Tibial nerve (tissue), 4 donors: Measurements from ENCODE around the gene THSD4. TPM values are rescaled to one million over a fixed set of nuclear protein-coding genes. Genes with fewer than 3 reads are reported as not detected.

Source experiments
- DNase-seq, 2 donors: peaks; one replicate each; pipeline ENCODE4 v3.0.0-alpha.2; 2019; ENCODE audit warnings: low spot score in 2 of 2
- H3K27ac ChIP-seq, 4 donors: fragments of 200-600 bp; sonication (generic) in 3 of 4; one replicate each; pipeline ENCODE4 v1.5.1; 2017 to 2019; ENCODE audit warnings: mild to moderate bottlenecking in 1 of 4
- H3K27me3 ChIP-seq, 2 donors: fragments of 200-600 bp; sonication (generic) in 1 of 2; one replicate each; pipeline versions ENCODE4 v1.5.1 to v1.6.0; 2017 to 2019
- H3K36me3 ChIP-seq, 3 donors: fragments of 200-600 bp; sonication (generic); one replicate each; pipeline ENCODE4 v1.5.1; 2018 to 2019
- H3K4me1 ChIP-seq, 4 donors: fragments of 200-600 bp; sonication (generic) in 3 of 4; one replicate each; pipeline ENCODE4 v1.5.1; 2017 to 2019
- H3K4me3 ChIP-seq, 4 donors: fragments of 200-600 bp; sonication (generic) in 3 of 4; one replicate each; pipeline ENCODE4 v1.5.1; 2017 to 2019; ENCODE audit warnings: mild to moderate bottlenecking in 1 of 4, moderate library complexity in 1 of 4
- H3K9me3 ChIP-seq, 4 donors: fragments of 200-600 bp; sonication (generic) in 3 of 4; one replicate each; pipeline ENCODE4 v1.5.1; 2017 to 2019
- EP300 ChIP-seq, 2 donors: sonication (generic); formaldehyde crosslinking; IDR thresholded peaks; one replicate each; pipeline ENCODE4 v1.6.1; 2017; ENCODE audit warnings: antibody characterized with exemption in 2 of 2, mild to moderate bottlenecking in 1 of 2
- POLR2A ChIP-seq, 2 donors: fragments of 450-650 bp; IDR thresholded peaks; one replicate each; pipeline ENCODE4 v1.6.1; 2017; ENCODE audit warnings: antibody characterized with exemption in 2 of 2, mild to moderate bottlenecking in 2 of 2, moderate library complexity in 2 of 2
- WGBS, 2 donors: methylation state at CpG; one replicate each; pipeline ENCODE4 v1.1.5; 2018; 5-methylcytosine and 5-hydroxymethylcytosine counted together
- total RNA-seq, 4 donors: library from RNA; depleted of rRNA; stranded (reverse); fragments of >200 nt; gene quantifications; one replicate each; pipeline ENCODE4 v1.1.0, GENCODE V29; 2016
- TF ChIP-seq, protein P1 (sequence below), 5 experiments: fragments of 200-600 bp in 3 of 5; fragments of 450-650 bp in 2 of 5; sonication (generic) in 3 of 5; IDR thresholded peaks; one replicate each; pipeline ENCODE4 v1.5.1; 2016 to 2019; ENCODE audit warnings: antibody characterized with exemption in 5 of 5, mild to moderate bottlenecking in 3 of 5, moderate library complexity in 2 of 5

Gene THSD4
- total RNA-seq, 4 donors from 2014 or later = 9.6 to 25.1 (median 21.2) TPM

DNA sequence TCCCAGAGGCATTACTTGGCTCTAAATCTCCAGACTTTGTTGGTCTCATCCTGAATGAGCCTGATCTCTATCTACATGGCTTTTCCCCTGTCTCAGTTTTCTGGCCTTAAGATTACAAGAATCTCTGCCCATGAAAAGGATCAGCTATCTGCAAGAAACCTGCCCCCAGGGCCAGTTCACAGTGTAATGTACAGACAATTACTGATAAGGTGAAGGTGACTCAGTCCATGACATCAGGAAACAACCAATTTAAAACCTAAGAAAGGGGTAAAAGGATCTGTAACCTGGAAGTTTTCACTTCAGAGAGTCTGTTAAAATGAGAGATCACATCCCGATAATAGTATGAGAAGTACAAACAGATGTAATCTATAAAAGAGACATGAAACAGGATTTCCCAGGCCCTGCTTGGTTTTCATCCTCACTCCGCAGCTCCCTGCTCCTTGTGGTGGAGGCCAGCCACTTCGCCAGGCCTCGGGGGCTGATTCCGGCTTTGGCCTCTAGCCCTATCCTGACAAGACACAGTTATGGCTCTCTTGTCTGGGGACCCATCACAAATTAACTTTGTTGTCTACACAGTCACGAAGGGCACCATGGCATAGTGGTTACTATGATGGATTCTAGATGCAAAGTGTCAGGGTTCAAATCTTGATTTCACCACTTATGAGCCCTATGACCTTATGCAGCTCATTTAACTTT lies 136.9 kb downstream of the THSD4 start:
- H3K9me3 ChIP-seq = no peaks in the 10 kb centered on the region

GRCh38 chr15:71252740-71253047 lies 137.4 kb downstream of the THSD4 start:
- H3K27ac ChIP-seq = no peak overlapping the region
- no peaks in the 10 kb centered on the region for H3K27me3 ChIP-seq
- TF ChIP-seq POLR2A (IDR thresholded peaks at IDR 0.05) = no peak
- TF ChIP-seq, protein P1, sequence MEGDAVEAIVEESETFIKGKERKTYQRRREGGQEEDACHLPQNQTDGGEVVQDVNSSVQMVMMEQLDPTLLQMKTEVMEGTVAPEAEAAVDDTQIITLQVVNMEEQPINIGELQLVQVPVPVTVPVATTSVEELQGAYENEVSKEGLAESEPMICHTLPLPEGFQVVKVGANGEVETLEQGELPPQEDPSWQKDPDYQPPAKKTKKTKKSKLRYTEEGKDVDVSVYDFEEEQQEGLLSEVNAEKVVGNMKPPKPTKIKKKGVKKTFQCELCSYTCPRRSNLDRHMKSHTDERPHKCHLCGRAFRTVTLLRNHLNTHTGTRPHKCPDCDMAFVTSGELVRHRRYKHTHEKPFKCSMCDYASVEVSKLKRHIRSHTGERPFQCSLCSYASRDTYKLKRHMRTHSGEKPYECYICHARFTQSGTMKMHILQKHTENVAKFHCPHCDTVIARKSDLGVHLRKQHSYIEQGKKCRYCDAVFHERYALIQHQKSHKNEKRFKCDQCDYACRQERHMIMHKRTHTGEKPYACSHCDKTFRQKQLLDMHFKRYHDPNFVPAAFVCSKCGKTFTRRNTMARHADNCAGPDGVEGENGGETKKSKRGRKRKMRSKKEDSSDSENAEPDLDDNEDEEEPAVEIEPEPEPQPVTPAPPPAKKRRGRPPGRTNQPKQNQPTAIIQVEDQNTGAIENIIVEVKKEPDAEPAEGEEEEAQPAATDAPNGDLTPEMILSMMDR (IDR thresholded peaks at IDR 0.05) = no peak
- TF ChIP-seq EP300 (IDR thresholded peaks at IDR 0.05) = no peak
- no peaks in the 10 kb centered on the region for H3K36me3 ChIP-seq
- peaks cover 0 to 7% (median 3%) of the 10 kb centered on the region in 4 donors for H3K4me1 ChIP-seq
- 90 to 93% methylated on average over 3 of the region's 3 CpGs for WGBS, 2 donors
- DNase-seq = no peak
- H3K4me3 ChIP-seq = no peak overlapping the region
- H3K9me3 ChIP-seq = no peaks in the 10 kb centered on the region

More for the DNA sequence above, 136.9 kb downstream of the THSD4 start:
- 74 to 83% methylated on average over 6 of the region's 6 CpGs for WGBS, 2 donors
- no peak for DNase-seq
- Histone ChIP-seq H3K27me3 (no peaks in the 10 kb centered on the region), H3K36me3 (no peaks in the 10 kb centered on the region), H3K4me3 (no peak overlapping the region), H3K4me1 (peaks cover 0 to 7% (median 3%) of the 10 kb centered on the region in 4 donors), H3K27ac (peak overlapping the region in 2 of 4 donors; percentile 23 to 38)
- TF ChIP-seq POLR2A (IDR thresholded peaks at IDR 0.05) = no peak
- TF ChIP-seq, protein P1 (IDR thresholded peaks at IDR 0.05) = no peak
- no peak for TF ChIP-seq EP300 (IDR thresholded peaks at IDR 0.05)

DNA sequence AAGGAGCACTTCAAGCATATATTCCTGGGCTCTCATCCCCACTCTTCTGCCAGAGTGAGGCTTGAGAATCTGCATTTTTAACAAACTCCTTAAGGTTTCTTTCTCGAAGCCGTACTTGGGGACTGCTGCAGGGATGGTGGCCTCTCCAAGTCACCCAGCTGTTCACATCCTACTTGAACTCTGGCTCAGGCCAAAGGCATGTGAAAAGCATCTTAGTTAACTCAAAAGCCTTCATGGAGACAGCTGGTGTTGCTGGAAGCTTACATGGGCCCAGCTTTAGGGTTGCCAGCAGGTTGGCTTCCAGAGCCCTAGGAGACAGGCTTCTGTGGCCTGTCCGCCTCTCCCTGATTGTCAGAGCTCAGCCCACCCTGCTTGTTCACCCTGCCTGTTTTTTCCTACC lies 139.2 kb downstream of the THSD4 start:
- Histone ChIP-seq H3K36me3 (no peaks in the 10 kb centered on the region), H3K27ac (no peak overlapping the region), H3K9me3 (no peaks in the 10 kb centered on the region), H3K4me3 (no peak overlapping the region), H3K27me3 (no peaks in the 10 kb centered on the region), H3K4me1 (peaks cover 0 to 7% (median 3%) of the 10 kb centered on the region in 4 donors)
- 92 to 95% methylated on average over 3 of the region's 3 CpGs for WGBS, 2 donors
- no peak for DNase-seq
- TF ChIP-seq EP300 (IDR thresholded peaks at IDR 0.05) = no peak
- TF ChIP-seq POLR2A (IDR thresholded peaks at IDR 0.05) = no peak

- 87 to 89% methylated on average over 5 of the region's 5 CpGs for WGBS, 2 donors
- no peak for DNase-seq
- Histone ChIP-seq H3K4me3 (no peak overlapping the region), H3K4me1 (peaks cover 0 to under 1% (median 0%) of the 10 kb centered on the region in 4 donors), H3K9me3 (no peaks in the 10 kb centered on the region), H3K27ac (no peak overlapping the region), H3K36me3 (no peaks in the 10 kb centered on the region), H3K27me3 (no peaks in the 10 kb centered on the region)
- TF ChIP-seq EP300 (IDR thresholded peaks at IDR 0.05) = no peak
Observed at GRCh38 chr15:71256934-71257664, 141.8 kb downstream of the THSD4 start.

DNA sequence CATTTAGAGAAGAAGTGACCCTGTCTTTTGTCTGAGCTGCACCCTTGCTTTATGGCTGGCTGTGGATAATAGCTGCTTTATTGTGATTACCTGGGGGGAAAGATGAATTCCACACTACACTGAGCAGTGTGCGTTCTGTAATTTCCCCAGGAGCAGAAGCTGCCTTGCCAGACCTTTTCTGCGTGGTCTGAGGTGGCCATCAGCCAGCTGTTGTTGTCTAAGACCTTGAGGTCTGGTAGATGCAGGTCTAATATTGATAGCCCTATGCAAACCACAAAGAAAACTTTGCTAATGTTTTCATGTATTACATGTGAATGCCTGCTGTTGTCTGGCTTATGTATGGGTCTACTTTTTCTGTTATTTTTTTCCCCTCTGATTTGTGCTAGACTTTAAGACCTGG lies 144.6 kb downstream of the THSD4 start:
- Histone ChIP-seq H3K4me3 (no peak overlapping the region), H3K9me3 (peaks cover 0 to 5% (median 0%) of the 10 kb centered on the region in 4 donors), H3K27ac (no peak overlapping the region), H3K27me3 (no peaks in the 10 kb centered on the region), H3K36me3 (no peaks in the 10 kb centered on the region), H3K4me1 (no peaks in the 10 kb centered on the region)
- TF ChIP-seq POLR2A (IDR thresholded peaks at IDR 0.05) (no peak), EP300 (IDR thresholded peaks at IDR 0.05) (no peak)
- TF ChIP-seq, protein P1 (IDR thresholded peaks at IDR 0.05) = no peak
- no peak for DNase-seq
- WGBS, 2 donors = 49 to 56% methylated on average over 2 of the region's 2 CpGs

- Histone ChIP-seq H3K27me3 (no peaks in the 10 kb centered on the region), H3K27ac (no peak overlapping the region), H3K4me3 (no peak overlapping the region), H3K9me3 (peaks cover 0 to 11% (median 0%) of the 10 kb centered on the region in 4 donors), H3K36me3 (no peaks in the 10 kb centered on the region), H3K4me1 (no peaks in the 10 kb centered on the region)
- TF ChIP-seq POLR2A (IDR thresholded peaks at IDR 0.05) (no peak), EP300 (IDR thresholded peaks at IDR 0.05) (no peak)
- TF ChIP-seq, protein P1 (IDR thresholded peaks at IDR 0.05) = no peak
- no peak for DNase-seq
- WGBS, 2 donors = 83 to 85% methylated on average over 2 of the region's 2 CpGs
Observed at GRCh38 chr15:71261418-71261817, 146.1 kb downstream of the THSD4 start.
